Measurements from ENCODE around the gene TAMALIN. TPM values are rescaled to one million over a fixed set of nuclear protein-coding genes. Genes with fewer than 3 reads are reported as not detected.

The TAMALIN gene
- total RNA-seq, 1 experiment from 2014 or later, result 1.2 TPM

DNA sequence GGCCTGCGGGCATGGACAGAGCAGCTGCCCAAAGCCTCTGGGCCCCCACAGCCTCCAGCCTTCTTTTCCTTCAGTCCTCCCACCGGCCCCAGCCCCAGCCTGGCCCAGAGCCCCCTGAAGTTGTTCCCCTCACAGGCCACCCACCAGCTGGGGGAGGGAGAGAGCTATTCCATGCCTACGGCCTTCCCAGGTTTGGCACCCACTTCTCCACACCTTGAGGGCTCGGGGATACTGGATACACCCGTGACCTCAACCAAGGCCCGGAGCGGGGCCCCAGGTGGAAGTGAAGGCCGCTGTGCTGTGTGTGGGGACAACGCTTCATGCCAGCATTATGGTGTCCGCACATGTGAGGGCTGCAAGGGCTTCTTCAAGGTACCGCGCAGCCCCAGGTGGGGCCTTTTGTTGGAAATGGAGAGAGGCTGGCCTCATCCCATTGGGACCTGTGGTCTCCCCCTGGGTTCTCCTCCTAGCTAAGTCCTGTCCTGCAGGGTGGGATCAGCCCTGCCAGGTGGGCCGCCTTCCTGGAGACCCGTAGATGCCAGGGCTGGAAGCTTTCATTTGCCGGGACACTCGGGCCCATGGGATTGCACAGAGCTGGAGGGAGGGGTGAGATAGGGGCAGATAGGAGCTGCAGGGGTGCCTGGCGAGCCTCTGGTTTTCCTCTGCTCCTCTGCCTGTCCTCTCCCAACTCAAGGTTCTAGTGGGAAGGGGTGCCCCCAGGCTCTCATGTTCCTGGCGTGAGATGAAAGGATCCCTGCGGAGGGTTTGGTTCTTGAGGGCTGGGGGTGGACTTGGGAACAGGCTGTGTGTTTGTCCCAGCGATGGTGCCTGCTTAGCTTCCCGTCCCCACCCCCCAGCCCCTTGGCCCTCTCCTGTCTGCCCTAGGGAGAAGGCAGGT, 48.3 kb downstream of the TAMALIN start:
- H2BK15ac ChIP-seq (ENCODE audit: low read depth, low read length), result no peak overlapping the region
- no peak overlapping the region for H2BK120ac ChIP-seq (ENCODE audit: low read depth, low read length, poor library complexity, severe bottlenecking)
- Mint-ChIP-seq H3K4me3 (no peak overlapping the region), H3K4me1 (peaks cover 15 to 20% of the 10 kb centered on the region in 2 experiments), H3K9me3 (no peaks in the 10 kb centered on the region; a peak in 1 of 5 replicates), H3K36me3 (ENCODE audit: insufficient read depth in 1 of 3, low read depth in 3 of 3) (peaks cover 0 to 29% (median 28%) of the 10 kb centered on the region in 3 experiments; a peak in 6 of 7 replicates), H3K27ac (no peak overlapping the region), H3K27me3 (ENCODE audit: low read depth) (peaks cover 28% of the 10 kb centered on the region)
- no peak overlapping the region for H4K5ac ChIP-seq (ENCODE audit: insufficient read length, low read depth, low read length)
- H3T11ph ChIP-seq (ENCODE audit: low read length), result no peak overlapping the region
- no peak overlapping the region for H3K14ac ChIP-seq (ENCODE audit: insufficient read depth, low read length)
- H3K18ac ChIP-seq (ENCODE audit: insufficient read length, low read depth, low read length), result no peak overlapping the region
- no peaks in the 10 kb centered on the region; the same call in 1 of the 2 replicates for H3K4me1 ChIP-seq (ENCODE audit: insufficient read depth, low read length)
- H3K27ac ChIP-seq (ENCODE audit: insufficient read length, low read depth, low read length), result no peak overlapping the region
- peaks cover 16% of the 10 kb centered on the region for H3K23me2 ChIP-seq (ENCODE audit: insufficient read length, low read depth, low read length, poor library complexity, severe bottlenecking)
- no peaks in the 10 kb centered on the region for H3K79me1 ChIP-seq (ENCODE audit: insufficient read depth, low read depth, low read length, poor library complexity, severe bottlenecking)
- H3K4ac ChIP-seq (ENCODE audit: low read depth, low read length), result no peak overlapping the region
- no peaks in the 10 kb centered on the region; the same call in 1 of the 2 replicates for H3K27me3 ChIP-seq (ENCODE audit: insufficient read depth, low read length)
- no peaks in the 10 kb centered on the region for H4K20me1 ChIP-seq (ENCODE audit: control insufficient read depth, insufficient read depth, insufficient read length)
- H3K79me2 ChIP-seq (ENCODE audit: insufficient read depth, low read length), result no peaks in the 10 kb centered on the region
- H4K8ac ChIP-seq (replicated peaks; ENCODE audit: insufficient read length, low read depth, low read length), result no peak overlapping the region
- H2AK5ac ChIP-seq (ENCODE audit: insufficient read length, low read length), result no peak overlapping the region
- no peak overlapping the region for H2BK20ac ChIP-seq (ENCODE audit: low read depth, low read length, poor library complexity, severe bottlenecking)
- no peaks in the 10 kb centered on the region for H3K9me3 ChIP-seq (ENCODE audit: control insufficient read depth, low read depth, low read length)
- H4K91ac ChIP-seq (ENCODE audit: insufficient read length, low read depth, low read length), result no peak overlapping the region
- no CpG with 5 or more reads among the region's 21 CpGs for WGBS (ENCODE audit: extremely low coverage, insufficient read length, low lambda C conversion rate)
- TF ChIP-seq, protein P1, sequence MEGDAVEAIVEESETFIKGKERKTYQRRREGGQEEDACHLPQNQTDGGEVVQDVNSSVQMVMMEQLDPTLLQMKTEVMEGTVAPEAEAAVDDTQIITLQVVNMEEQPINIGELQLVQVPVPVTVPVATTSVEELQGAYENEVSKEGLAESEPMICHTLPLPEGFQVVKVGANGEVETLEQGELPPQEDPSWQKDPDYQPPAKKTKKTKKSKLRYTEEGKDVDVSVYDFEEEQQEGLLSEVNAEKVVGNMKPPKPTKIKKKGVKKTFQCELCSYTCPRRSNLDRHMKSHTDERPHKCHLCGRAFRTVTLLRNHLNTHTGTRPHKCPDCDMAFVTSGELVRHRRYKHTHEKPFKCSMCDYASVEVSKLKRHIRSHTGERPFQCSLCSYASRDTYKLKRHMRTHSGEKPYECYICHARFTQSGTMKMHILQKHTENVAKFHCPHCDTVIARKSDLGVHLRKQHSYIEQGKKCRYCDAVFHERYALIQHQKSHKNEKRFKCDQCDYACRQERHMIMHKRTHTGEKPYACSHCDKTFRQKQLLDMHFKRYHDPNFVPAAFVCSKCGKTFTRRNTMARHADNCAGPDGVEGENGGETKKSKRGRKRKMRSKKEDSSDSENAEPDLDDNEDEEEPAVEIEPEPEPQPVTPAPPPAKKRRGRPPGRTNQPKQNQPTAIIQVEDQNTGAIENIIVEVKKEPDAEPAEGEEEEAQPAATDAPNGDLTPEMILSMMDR (conservative IDR thresholded peaks at IDR 0.05), result no peak
- no peak overlapping the region for H3K23ac ChIP-seq (ENCODE audit: insufficient read length, low read depth, low read length)
- H3K4me2 ChIP-seq (ENCODE audit: insufficient read depth, insufficient read length, low read length), result no peak overlapping the region
- H2BK5ac ChIP-seq (ENCODE audit: insufficient read length, low read length), result no peak overlapping the region
- no peak for DNase-seq
- H3K56ac ChIP-seq (ENCODE audit: insufficient read length, low read depth, low read length), result no peak overlapping the region
- H3K9ac ChIP-seq (ENCODE audit: extremely low read depth, insufficient read length, low read length), result no peak overlapping the region
- no peak overlapping the region for H2BK12ac ChIP-seq (ENCODE audit: insufficient read length, low read depth, low read length)
- H2AFZ ChIP-seq (ENCODE audit: low read length), result no peak overlapping the region
